Ectodermal cell (in vitro differentiated cells): ENCODE data around the gene ZNF750.

Experiments
- H3K27ac ChIP-seq: 2 replicates; pipeline ENCODE4 v1.7.0; 2013; ENCODE audit warnings: mild to moderate bottlenecking, low read depth, low read length; ENCODE audit not compliant: insufficient read depth, poor library complexity, severe bottlenecking
- H3K27me3 ChIP-seq: 2 replicates; pipeline ENCODE4 v1.7.0; 2013; ENCODE audit warnings: mild to moderate bottlenecking, low read length; ENCODE audit not compliant: insufficient read depth, control insufficient read depth, poor library complexity, severe bottlenecking
- H3K36me3 ChIP-seq: one replicate; pipeline ENCODE4 v1.7.0; 2013; ENCODE audit warnings: low read length; ENCODE audit not compliant: control insufficient read depth, insufficient read depth
- H3K4me1 ChIP-seq: one replicate; pipeline ENCODE4 v1.7.0; 2013; ENCODE audit warnings: low read length; ENCODE audit not compliant: control insufficient read depth, insufficient read depth
- H3K4me3 ChIP-seq: 2 replicates; pipeline ENCODE4 v1.7.0; 2013; ENCODE audit warnings: low read depth, low read length, control low read depth; ENCODE audit not compliant: insufficient read depth
- H3K9me3 ChIP-seq: 2 replicates; pipeline ENCODE4 v1.7.0; 2013; ENCODE audit warnings: mild to moderate bottlenecking, low read length, moderate library complexity; ENCODE audit not compliant: control insufficient read depth
- WGBS, 2 experiments: methylation state at CpG; one replicate each; pipeline ENCODE4 v1.1.7; 2013; ENCODE audit warnings: missing lambda C conversion rate in 2 of 2; 5-methylcytosine and 5-hydroxymethylcytosine counted together

ZNF750 gene

GRCh38 chr17:82804442-82805191 is 35.2 kb downstream of the ZNF750 start:
- no peak overlapping the region for H3K27ac ChIP-seq
- H3K27me3 ChIP-seq = no peaks in the 10 kb centered on the region
- no peak overlapping the region for H3K4me3 ChIP-seq
- no peaks in the 10 kb centered on the region for H3K9me3 ChIP-seq
- H3K4me1 ChIP-seq = no peaks in the 10 kb centered on the region
- 94 to 95% methylated on average over 27 of the region's 27 CpGs for WGBS, 2 experiments
- H3K36me3 ChIP-seq = peaks cover 12% of the 10 kb centered on the region

- Histone ChIP-seq H3K9me3 (no peaks in the 10 kb centered on the region), H3K4me3 (no peak overlapping the region), H3K36me3 (peaks cover 15% of the 10 kb centered on the region), H3K27me3 (no peaks in the 10 kb centered on the region), H3K27ac (no peak overlapping the region), H3K4me1 (no peaks in the 10 kb centered on the region)
- 91% methylated on average over 15 of the region's 15 CpGs for WGBS, 2 experiments
Observed at GRCh38 chr17:82803606-82804005, 36.2 kb downstream of the ZNF750 start.

DNA sequence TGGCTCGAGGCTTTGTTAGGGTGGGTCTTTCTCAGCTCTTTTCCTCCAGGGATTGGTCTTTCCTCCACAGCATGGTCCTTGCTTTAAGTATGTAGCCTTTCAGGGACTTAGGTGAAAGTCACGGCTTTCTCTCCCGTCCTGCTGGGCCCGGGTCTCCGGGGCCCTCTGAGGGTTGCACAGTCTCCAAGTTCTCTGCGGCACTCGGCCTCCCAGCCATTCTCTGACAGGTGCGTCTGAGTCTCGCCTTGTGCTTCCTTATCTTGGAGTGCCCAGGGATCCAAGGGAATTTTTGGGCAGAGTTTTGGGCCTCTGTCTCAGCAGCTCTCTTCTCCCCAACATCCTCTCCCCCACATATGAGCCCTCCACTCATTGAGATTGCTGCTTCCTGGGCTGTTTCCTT is 36.6 kb downstream of the ZNF750 start:
- Histone ChIP-seq H3K9me3 (no peaks in the 10 kb centered on the region), H3K27ac (no peak overlapping the region), H3K4me3 (no peak overlapping the region), H3K27me3 (no peaks in the 10 kb centered on the region), H3K36me3 (peaks cover 19% of the 10 kb centered on the region), H3K4me1 (no peaks in the 10 kb centered on the region)
- 90 to 95% methylated on average over 9 of the region's 9 CpGs for WGBS, 2 experiments

DNA sequence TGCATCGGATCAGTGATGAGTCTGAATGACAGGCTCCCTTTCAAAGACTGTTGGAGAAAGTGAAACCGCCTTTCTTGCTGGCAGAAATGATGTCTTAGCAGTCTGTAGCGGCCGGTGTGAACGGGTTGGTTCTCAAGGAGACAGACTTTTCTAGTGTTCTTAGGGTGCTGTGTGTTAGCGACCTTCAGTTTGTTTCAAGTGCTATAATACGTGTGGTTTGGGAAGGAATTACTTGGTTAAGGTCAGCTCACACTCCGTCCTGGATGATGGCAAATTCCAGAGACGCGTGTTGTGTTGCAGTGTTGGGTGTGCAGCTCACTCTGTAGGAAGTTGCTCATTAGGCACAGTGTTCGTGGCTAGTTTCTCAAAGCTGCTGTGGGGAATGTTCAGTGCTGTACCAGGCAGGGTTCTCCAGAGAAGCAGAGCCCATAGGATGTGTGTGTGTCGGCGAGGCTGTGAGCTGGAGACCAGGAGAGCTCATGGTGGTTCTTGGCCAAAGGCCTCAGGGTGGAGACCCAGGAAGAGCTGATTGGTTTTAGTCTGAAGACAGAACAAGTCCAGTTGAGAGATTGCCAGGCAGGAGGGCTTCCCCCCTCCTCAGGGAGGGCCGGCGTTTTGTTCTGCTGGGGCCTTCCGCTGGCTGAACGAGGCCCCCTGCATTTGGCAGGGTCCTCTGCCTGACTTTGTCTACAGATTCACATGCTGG is 37.6 kb downstream of the ZNF750 start:
- Histone ChIP-seq H3K4me1 (no peaks in the 10 kb centered on the region), H3K27ac (no peak overlapping the region), H3K9me3 (no peaks in the 10 kb centered on the region), H3K4me3 (no peak overlapping the region), H3K36me3 (peaks cover 13% of the 10 kb centered on the region), H3K27me3 (no peaks in the 10 kb centered on the region)
- 92 to 93% methylated on average over 17 of the region's 17 CpGs for WGBS, 2 experiments

- H3K4me3 ChIP-seq = no peak overlapping the region
- no peaks in the 10 kb centered on the region for H3K27me3 ChIP-seq
- WGBS, 2 experiments = 97% methylated on average over 63 of the region's 63 CpGs
- H3K9me3 ChIP-seq = no peaks in the 10 kb centered on the region
- no peaks in the 10 kb centered on the region for H3K4me1 ChIP-seq
- H3K27ac ChIP-seq = no peak overlapping the region
- peaks cover 13% of the 10 kb centered on the region for H3K36me3 ChIP-seq
Observed at GRCh38 chr17:82801377-82801970, 38.3 kb downstream of the ZNF750 start.

DNA sequence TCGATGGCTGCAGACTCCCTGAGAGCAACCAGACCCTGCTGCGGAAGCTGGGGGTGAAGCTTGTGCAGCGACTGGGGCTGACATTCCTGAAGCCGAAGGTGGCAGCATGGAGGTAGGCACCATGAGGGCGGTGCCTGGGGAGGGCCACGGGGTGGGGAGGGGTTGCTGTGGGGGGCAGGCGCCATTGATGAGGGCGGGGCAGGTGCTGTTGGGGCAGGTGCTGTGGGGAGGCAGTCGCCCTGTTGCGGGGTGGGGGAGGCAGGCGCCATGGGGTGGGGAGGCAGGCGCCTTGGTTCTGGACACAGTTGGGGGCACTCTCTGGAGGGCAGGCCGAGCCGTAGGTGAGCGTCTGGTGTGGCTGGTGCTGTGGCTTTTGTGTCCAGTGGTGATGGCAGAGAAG is 38.9 kb downstream of the ZNF750 start:
- Histone ChIP-seq H3K27me3 (no peaks in the 10 kb centered on the region), H3K9me3 (no peaks in the 10 kb centered on the region), H3K4me1 (no peaks in the 10 kb centered on the region), H3K4me3 (no peak overlapping the region), H3K27ac (no peak overlapping the region), H3K36me3 (peaks cover 13% of the 10 kb centered on the region)
- 97% methylated on average over 15 of the region's 15 CpGs for WGBS, 2 experiments

DNA sequence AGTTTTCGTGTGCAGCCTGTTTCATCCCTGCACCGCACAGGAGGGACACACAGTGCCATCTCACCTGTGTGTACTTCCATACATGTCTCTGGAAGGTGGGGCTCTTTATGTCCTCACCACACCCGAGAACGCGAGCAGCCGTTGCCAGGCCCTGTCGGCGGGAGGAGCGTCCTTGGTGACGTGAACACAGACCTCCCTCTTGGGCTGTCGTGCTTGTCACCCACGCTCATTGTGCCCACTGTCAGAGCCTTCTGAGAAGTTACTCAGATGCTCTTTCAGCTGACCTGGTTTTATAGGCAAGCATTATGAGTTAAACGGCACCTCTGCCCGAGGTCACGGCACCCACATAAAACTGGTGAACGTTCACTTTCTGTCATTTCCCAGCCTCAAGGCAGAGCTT is 40.2 kb downstream of the ZNF750 start:
- peaks cover 13% of the 10 kb centered on the region for H3K36me3 ChIP-seq
- no peaks in the 10 kb centered on the region for H3K27me3 ChIP-seq
- no peak overlapping the region for H3K4me3 ChIP-seq
- no peak overlapping the region for H3K27ac ChIP-seq
- no peaks in the 10 kb centered on the region for H3K4me1 ChIP-seq
- 92 to 93% methylated on average over 16 of the region's 16 CpGs for WGBS, 2 experiments
- no peaks in the 10 kb centered on the region for H3K9me3 ChIP-seq

- 93 to 96% methylated on average over 7 of the region's 7 CpGs for WGBS, 2 experiments
- H3K4me1 ChIP-seq = no peaks in the 10 kb centered on the region
Observed at GRCh38 chr17:82798752-82799151, 41.1 kb downstream of the ZNF750 start.

DNA sequence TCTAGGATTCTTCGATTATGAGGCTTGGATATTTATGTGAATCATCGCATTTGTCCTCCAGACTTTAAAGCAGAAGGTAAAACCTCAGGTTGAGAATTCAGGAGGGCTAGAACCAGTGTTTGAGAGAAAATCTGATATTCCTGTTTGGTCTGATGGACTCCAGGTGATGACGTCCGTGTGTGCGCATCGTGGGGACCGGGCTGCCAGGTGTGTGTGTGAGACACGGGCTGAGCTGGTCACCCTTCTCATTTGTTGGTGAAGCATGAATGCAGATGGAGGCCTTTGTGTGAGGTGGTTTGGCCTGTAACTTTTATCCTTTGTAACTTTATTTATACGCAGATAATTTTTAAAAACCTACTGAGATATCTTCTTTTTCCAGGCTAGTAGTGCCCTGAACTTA is 42.8 kb downstream of the ZNF750 start:
- no peaks in the 10 kb centered on the region for H3K4me1 ChIP-seq
- no peaks in the 10 kb centered on the region for H3K27me3 ChIP-seq
- H3K9me3 ChIP-seq = no peaks in the 10 kb centered on the region
- peaks cover 13% of the 10 kb centered on the region for H3K36me3 ChIP-seq
- WGBS, 2 experiments = 96 to 97% methylated on average over 8 of the region's 9 CpGs
- H3K27ac ChIP-seq = no peak overlapping the region
- H3K4me3 ChIP-seq = no peak overlapping the region

More at GRCh38 chr17:82798752-82799151, 41.1 kb downstream of the ZNF750 start:
- Histone ChIP-seq H3K36me3 (peaks cover 13% of the 10 kb centered on the region), H3K27me3 (no peaks in the 10 kb centered on the region), H3K27ac (no peak overlapping the region), H3K9me3 (no peaks in the 10 kb centered on the region), H3K4me3 (no peak overlapping the region)

GRCh38 chr17:82795615-82796014 is 44.2 kb downstream of the ZNF750 start:
- Histone ChIP-seq H3K27ac (no peak overlapping the region), H3K27me3 (no peaks in the 10 kb centered on the region), H3K9me3 (no peaks in the 10 kb centered on the region), H3K36me3 (peaks cover 11% of the 10 kb centered on the region), H3K4me1 (no peaks in the 10 kb centered on the region), H3K4me3 (no peak overlapping the region)
- 95 to 97% methylated on average over 14 of the region's 14 CpGs for WGBS, 2 experiments
